COLO668 (cell line): Measurements from ENCODE around the gene UBE2J2.

Experiments
- DNase-seq: peaks from one replicate; lab custom pipeline; 2025; ENCODE audit not compliant: unreplicated experiment; lab: John Stamatoyannopoulos, UW

Gene UBE2J2

GRCh38 chr1:1309251-1310108, 35.8 kb upstream of the UBE2J2 start:
- peak; percentile 82 for DNase-seq

- DNase-seq: peak; percentile 81
These were observed 35.1 kb upstream of the UBE2J2 start for GRCh38 chr1:1308756-1309250.

GRCh38 chr1:1307923-1308755, 34.5 kb upstream of the UBE2J2 start, which contains the start of the genes ACAP3 and PUSL1:
ACAP3 (minus strand) TSS chr1:1307930; CDS start chr1:1307815, 115 bp downstream.
PUSL1 (plus strand) TSS chr1:1308597; CDS start chr1:1308644, 47 bp downstream.
- peak; percentile 100 for DNase-seq

- peak; percentile 82 for DNase-seq
These were observed 33.7 kb upstream of the UBE2J2 start for GRCh38 chr1:1307261-1307922.

- peak; percentile 65 for DNase-seq
These were observed 33.1 kb upstream of the UBE2J2 start for GRCh38 chr1:1306661-1307260.

- peak; percentile 72 for DNase-seq
These were observed 32.5 kb upstream of the UBE2J2 start for GRCh38 chr1:1306070-1306660.

GRCh38 chr1:1305300-1306069, 31.8 kb upstream of the UBE2J2 start:
- peak; percentile 97 for DNase-seq

GRCh38 chr1:1304331-1305299, 31.0 kb upstream of the UBE2J2 start:
- DNase-seq: peak; percentile 97

GRCh38 chr1:1303736-1304135, 30.1 kb upstream of the UBE2J2 start:
- no peak for DNase-seq

GRCh38 chr1:1302951-1303509, 29.4 kb upstream of the UBE2J2 start:
- DNase-seq: peak; percentile 66

- DNase-seq: no peak
These were observed 28.4 kb upstream of the UBE2J2 start for GRCh38 chr1:1302006-1302430.

- peak; percentile 95 for DNase-seq
These were observed 26.7 kb upstream of the UBE2J2 start for GRCh38 chr1:1300352-1300739.

- peak; percentile 90 for DNase-seq
These were observed 26.2 kb upstream of the UBE2J2 start for GRCh38 chr1:1299686-1300351.

- DNase-seq: peak; percentile 96
These were observed 25.4 kb upstream of the UBE2J2 start for GRCh38 chr1:1298861-1299685.

GRCh38 chr1:1297802-1298424, 24.3 kb upstream of the UBE2J2 start:
- DNase-seq: no peak
